ENCODE data around the gene GRID1. TPM values are rescaled to one million over a fixed set of nuclear protein-coding genes. Genes with fewer than 3 reads are reported as not detected.
"Not testable (repeated sequence)": the region's sequence is repeated elsewhere in the genome, so short reads cannot be mapped to it uniquely, and the experiment has no call there.

The GRID1 gene
- total RNA-seq, 2 experiments from 2014 or later, result not detected

DNA sequence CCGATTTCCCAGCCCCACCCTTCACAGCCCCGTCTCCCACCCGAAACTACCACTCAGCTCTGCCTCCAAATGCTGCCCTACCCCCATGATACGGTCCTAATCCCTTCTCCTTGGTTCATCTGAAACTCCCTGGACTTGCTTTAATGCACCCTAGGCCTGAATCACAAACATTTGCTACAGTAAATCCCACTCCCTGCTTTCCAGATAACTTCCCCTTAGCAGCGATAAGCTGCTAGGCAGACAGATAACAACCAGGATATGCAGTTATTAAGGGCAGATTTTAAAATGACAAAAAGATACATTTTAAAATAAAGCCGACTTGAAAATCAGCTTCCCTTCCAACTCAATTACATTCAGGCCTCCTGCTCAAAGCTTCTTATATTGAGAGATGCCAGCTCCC is 514.7 kb downstream of the GRID1 start:
- H3K9me3 Mint-ChIP-seq, result no peaks in the 10 kb centered on the region
- POLR2A ChIA-PET, result no interaction called here

DNA sequence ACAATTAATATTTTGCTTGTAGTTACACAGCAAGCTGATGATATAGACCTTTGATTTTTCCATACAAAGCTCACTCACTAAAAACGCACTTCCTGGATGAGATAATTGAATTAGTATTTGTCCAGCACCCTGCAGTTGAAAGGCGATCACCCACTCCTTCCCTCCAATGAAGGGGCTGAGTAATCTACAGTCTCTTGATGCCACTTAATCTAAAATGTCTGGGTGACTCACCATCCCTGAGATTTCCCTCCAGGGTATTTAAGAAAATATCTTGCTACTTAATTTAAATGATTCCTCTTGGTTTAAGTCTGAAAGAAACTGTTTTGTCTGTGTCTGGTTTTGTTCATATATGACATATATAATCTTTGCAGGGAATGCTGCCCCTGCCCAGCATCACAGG is 515.3 kb downstream of the GRID1 start:
- DNase-seq (no peak), ATAC-seq (ENCODE audit: low read depth) (no peak)
- H3K27me3 Mint-ChIP-seq, result no peaks in the 10 kb centered on the region
- H3K4me1 Mint-ChIP-seq, result no peaks in the 10 kb centered on the region
- POLR2A ChIA-PET, result no interaction called here
- no peaks in the 10 kb centered on the region for H3K36me3 Mint-ChIP-seq
- H3K9me3 Mint-ChIP-seq, result no peaks in the 10 kb centered on the region
- H3K27ac Mint-ChIP-seq, result no peak overlapping the region
- no peak overlapping the region for H3K4me3 Mint-ChIP-seq

More for the DNA sequence above, 514.7 kb downstream of the GRID1 start:
- no peak overlapping the region for H3K4me3 Mint-ChIP-seq
- ATAC-seq (ENCODE audit: low read depth), result no peak
- no peaks in the 10 kb centered on the region for H3K36me3 Mint-ChIP-seq
- H3K27ac Mint-ChIP-seq, result no peak overlapping the region
- no peaks in the 10 kb centered on the region for H3K4me1 Mint-ChIP-seq
- no peaks in the 10 kb centered on the region for H3K27me3 Mint-ChIP-seq
- no peak for DNase-seq

GRCh38 chr10:85850736-85851135 is 515.9 kb downstream of the GRID1 start:
- no peaks in the 10 kb centered on the region for H3K4me1 Mint-ChIP-seq
- POLR2A ChIA-PET, result no interaction called here
- DNase-seq (no peak), ATAC-seq (ENCODE audit: low read depth) (no peak)
- H3K9me3 Mint-ChIP-seq, result no peaks in the 10 kb centered on the region
- H3K4me3 Mint-ChIP-seq, result no peak overlapping the region
- no peak overlapping the region for H3K27ac Mint-ChIP-seq
- H3K27me3 Mint-ChIP-seq, result no peaks in the 10 kb centered on the region
- no peaks in the 10 kb centered on the region for H3K36me3 Mint-ChIP-seq

DNA sequence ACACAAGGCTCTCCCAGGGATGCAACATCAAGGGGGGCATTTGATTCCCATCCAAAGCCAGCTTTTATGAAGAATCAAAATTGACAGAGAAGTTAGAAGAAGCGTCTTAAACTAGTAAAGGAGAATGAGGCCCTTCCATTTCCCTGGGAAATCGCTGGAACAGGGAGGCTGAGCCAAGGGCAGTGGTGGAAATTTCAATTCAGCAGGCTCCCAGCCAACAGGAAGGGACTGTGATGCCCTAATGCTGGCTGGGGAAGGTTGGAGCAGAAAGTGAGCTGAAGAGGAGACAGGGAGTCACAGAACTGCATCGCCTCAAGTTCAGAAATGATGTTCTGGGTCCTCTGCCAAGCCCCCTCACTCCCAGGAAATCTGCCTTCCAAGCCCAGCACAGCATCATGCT is 517.3 kb downstream of the GRID1 start:
- no peaks in the 10 kb centered on the region for H3K9me3 Mint-ChIP-seq
- DNase-seq (no peak), ATAC-seq (ENCODE audit: low read depth) (no peak)
- POLR2A ChIA-PET, result no interaction called here
- no peaks in the 10 kb centered on the region for H3K27me3 Mint-ChIP-seq
- no peaks in the 10 kb centered on the region for H3K36me3 Mint-ChIP-seq
- no peak overlapping the region for H3K27ac Mint-ChIP-seq
- no peaks in the 10 kb centered on the region for H3K4me1 Mint-ChIP-seq
- H3K4me3 Mint-ChIP-seq, result no peak overlapping the region

DNA sequence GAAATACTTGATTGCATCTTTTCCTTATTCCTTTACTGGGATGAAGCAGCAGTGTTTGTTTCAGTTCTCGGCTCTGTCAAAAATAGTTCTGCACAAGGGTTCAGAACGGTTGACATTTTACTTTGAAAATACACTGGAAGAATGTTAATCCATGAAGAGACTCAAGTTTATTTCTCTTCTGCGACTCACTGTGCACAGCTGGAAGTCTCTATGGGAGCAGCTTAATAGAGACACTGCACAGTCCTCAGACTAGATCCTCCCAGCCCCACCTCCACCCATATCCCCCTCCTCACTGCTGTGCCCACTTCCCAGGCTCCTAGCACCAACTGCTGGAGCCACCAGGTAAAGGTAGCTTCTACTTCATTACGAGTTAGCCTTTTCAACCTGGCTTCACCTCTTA is 517.8 kb downstream of the GRID1 start:
- ATAC-seq (ENCODE audit: low read depth) (no peak), DNase-seq (no peak)
- no peak overlapping the region for H3K27ac Mint-ChIP-seq
- no peak overlapping the region for H3K4me3 Mint-ChIP-seq
- H3K36me3 Mint-ChIP-seq, result no peaks in the 10 kb centered on the region
- no peaks in the 10 kb centered on the region for H3K27me3 Mint-ChIP-seq
- POLR2A ChIA-PET, result no interaction called here
- H3K9me3 Mint-ChIP-seq, result no peaks in the 10 kb centered on the region
- no peaks in the 10 kb centered on the region for H3K4me1 Mint-ChIP-seq

GRCh38 chr10:85847085-85847484 is 519.5 kb downstream of the GRID1 start:
- H3K27me3 Mint-ChIP-seq, result no peaks in the 10 kb centered on the region
- DNase-seq (no peak), ATAC-seq (ENCODE audit: low read depth) (no peak)
- H3K9me3 Mint-ChIP-seq, result no peaks in the 10 kb centered on the region
- H3K36me3 Mint-ChIP-seq, result no peaks in the 10 kb centered on the region
- POLR2A ChIA-PET, result no interaction called here
- H3K4me1 Mint-ChIP-seq, result no peaks in the 10 kb centered on the region
- H3K4me3 Mint-ChIP-seq, result no peak overlapping the region
- H3K27ac Mint-ChIP-seq, result no peak overlapping the region

DNA sequence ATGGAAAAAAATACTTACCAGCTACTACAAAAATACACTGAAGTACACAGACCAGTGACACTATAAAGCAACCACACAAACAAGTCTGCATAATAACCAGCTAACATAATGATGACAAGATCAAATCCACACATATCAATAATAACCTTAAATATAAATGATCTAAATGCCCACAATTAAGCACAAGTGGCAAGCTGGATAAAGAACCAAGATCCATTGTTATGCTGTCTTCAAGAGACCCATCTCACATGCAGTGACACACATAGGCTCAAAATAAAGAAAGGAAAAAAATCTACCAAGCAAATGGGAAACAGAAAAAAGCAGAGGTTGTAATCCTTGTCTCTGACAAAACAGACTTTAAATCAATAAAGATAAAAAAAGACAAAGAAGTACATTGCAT is 527.9 kb downstream of the GRID1 start:
- H3K36me3 Mint-ChIP-seq; H3K27me3 Mint-ChIP-seq; POLR2A ChIA-PET; H3K27ac Mint-ChIP-seq; H3K4me3 Mint-ChIP-seq; H3K4me1 Mint-ChIP-seq; DNase-seq; H3K9me3 Mint-ChIP-seq; ATAC-seq (ENCODE audit: low read depth): not testable (repeated sequence)

GRCh38 chr10:85832988-85833387 is 533.6 kb downstream of the GRID1 start:
- H3K9me3 Mint-ChIP-seq, result peaks cover 6% of the 10 kb centered on the region
- ATAC-seq (ENCODE audit: low read depth) (no peak), DNase-seq (no peak)
- H3K4me1 Mint-ChIP-seq, result no peaks in the 10 kb centered on the region
- POLR2A ChIA-PET, result no interaction called here
- no peak overlapping the region for H3K4me3 Mint-ChIP-seq
- H3K27me3 Mint-ChIP-seq, result no peaks in the 10 kb centered on the region
- H3K27ac Mint-ChIP-seq, result no peak overlapping the region
- no peaks in the 10 kb centered on the region for H3K36me3 Mint-ChIP-seq

GRCh38 chr10:85831422-85831821 is 535.2 kb downstream of the GRID1 start:
- POLR2A ChIA-PET, result no interaction called here
- no peaks in the 10 kb centered on the region for H3K36me3 Mint-ChIP-seq
- ATAC-seq (ENCODE audit: low read depth) (no peak), DNase-seq (no peak)
- H3K4me3 Mint-ChIP-seq, result no peak overlapping the region
- no peaks in the 10 kb centered on the region for H3K27me3 Mint-ChIP-seq
- peaks cover 2% of the 10 kb centered on the region for H3K9me3 Mint-ChIP-seq
- H3K4me1 Mint-ChIP-seq, result no peaks in the 10 kb centered on the region
- H3K27ac Mint-ChIP-seq, result no peak overlapping the region

DNA sequence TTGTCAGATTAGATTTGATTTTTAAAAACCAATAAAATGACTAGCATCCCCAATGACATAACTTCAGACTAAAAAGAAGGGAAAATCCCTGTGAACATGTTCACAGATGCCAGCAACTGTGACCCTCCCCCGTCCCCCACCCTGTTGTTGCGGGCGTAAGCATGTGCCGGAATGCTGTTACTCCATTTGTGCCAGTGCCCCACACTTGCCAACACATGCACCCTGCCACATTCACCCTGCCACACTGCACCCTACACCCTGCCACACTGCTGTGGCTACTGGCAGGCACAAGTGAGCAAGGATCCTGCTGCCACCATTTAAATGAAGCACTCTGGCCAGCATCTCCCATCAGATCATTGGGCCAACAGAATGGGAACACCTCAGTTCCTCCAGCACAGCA is 540.2 kb downstream of the GRID1 start:
- Mint-ChIP-seq H3K9me3 (peaks cover 2% of the 10 kb centered on the region), H3K27ac (no peak overlapping the region), H3K4me1 (no peaks in the 10 kb centered on the region), H3K27me3 (no peaks in the 10 kb centered on the region), H3K4me3 (no peak overlapping the region), H3K36me3 (no peaks in the 10 kb centered on the region)
- ATAC-seq (ENCODE audit: low read depth), result no peak
- POLR2A ChIA-PET, result no interaction called here
- DNase-seq, result no peak

DNA sequence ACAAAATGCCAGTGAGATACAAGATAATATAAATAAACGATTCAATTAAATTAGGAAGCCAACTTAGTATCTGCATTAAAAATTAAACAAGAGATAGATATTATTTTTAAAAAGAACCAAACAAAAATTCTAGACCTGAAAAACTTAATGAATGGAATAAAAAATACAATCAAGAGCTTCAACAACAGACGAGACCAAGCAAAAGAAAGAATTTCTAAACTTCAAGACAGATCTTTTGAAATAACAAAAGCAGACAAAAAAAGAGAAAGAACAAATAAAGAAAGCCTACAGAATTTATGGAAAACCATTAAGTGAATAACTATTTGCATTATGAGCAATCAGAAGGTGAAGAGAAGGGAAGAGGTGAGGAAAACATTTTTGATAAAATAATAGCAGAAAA is 555.2 kb downstream of the GRID1 start:
- Mint-ChIP-seq H3K27me3 (no peaks in the 10 kb centered on the region), H3K36me3 (no peaks in the 10 kb centered on the region), H3K4me1 (no peaks in the 10 kb centered on the region), H3K27ac (no peak overlapping the region), H3K4me3 (no peak overlapping the region), H3K9me3 (peaks cover 11% of the 10 kb centered on the region)
- POLR2A ChIA-PET, result no interaction called here
- ATAC-seq (ENCODE audit: low read depth) (no peak), DNase-seq (no peak)

GRCh38 chr10:85810674-85811073 is 555.9 kb downstream of the GRID1 start:
- H3K9me3 Mint-ChIP-seq, result peaks cover 11% of the 10 kb centered on the region
- H3K27me3 Mint-ChIP-seq, result no peaks in the 10 kb centered on the region
- H3K36me3 Mint-ChIP-seq, result no peaks in the 10 kb centered on the region
- ATAC-seq (ENCODE audit: low read depth) (no peak), DNase-seq (no peak)
- POLR2A ChIA-PET, result no interaction called here
- no peak overlapping the region for H3K27ac Mint-ChIP-seq
- no peaks in the 10 kb centered on the region for H3K4me1 Mint-ChIP-seq
- no peak overlapping the region for H3K4me3 Mint-ChIP-seq

GRCh38 chr10:85795460-85795859 is 571.1 kb downstream of the GRID1 start:
- Mint-ChIP-seq H3K4me1 (no peaks in the 10 kb centered on the region), H3K36me3 (no peaks in the 10 kb centered on the region), H3K4me3 (no peak overlapping the region), H3K27me3 (no peaks in the 10 kb centered on the region), H3K9me3 (no peaks in the 10 kb centered on the region), H3K27ac (no peak overlapping the region)
- no peak for ATAC-seq (ENCODE audit: low read depth)
- POLR2A ChIA-PET, result no interaction called here
- no peak for DNase-seq

GRCh38 chr10:85794553-85794952 is 572.0 kb downstream of the GRID1 start:
- DNase-seq (no peak), ATAC-seq (ENCODE audit: low read depth) (no peak)
- POLR2A ChIA-PET, result no interaction called here
- no peaks in the 10 kb centered on the region for H3K4me1 Mint-ChIP-seq
- no peaks in the 10 kb centered on the region for H3K36me3 Mint-ChIP-seq
- no peaks in the 10 kb centered on the region for H3K9me3 Mint-ChIP-seq
- no peaks in the 10 kb centered on the region for H3K27me3 Mint-ChIP-seq
- H3K4me3 Mint-ChIP-seq, result no peak overlapping the region
- no peak overlapping the region for H3K27ac Mint-ChIP-seq

DNA sequence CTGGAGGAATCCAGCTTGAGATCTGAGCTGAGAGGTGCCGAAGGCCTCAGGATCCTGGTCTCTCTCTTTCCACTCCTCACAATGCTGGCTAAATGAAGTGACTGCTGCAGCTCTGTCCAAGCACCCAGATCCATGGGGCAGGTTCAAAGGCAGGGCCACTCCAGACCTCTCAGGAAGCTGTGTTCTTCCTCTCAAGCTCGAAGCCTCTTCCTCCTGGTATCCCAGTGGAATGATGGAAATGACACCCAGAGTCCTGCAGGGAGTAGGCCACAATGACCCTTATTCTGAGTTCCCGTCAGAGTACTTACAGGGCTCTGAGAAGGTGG is 574.1 kb downstream of the GRID1 start:
- Mint-ChIP-seq H3K27me3 (no peaks in the 10 kb centered on the region), H3K4me3 (no peak overlapping the region), H3K9me3 (no peaks in the 10 kb centered on the region), H3K36me3 (no peaks in the 10 kb centered on the region), H3K27ac (no peak overlapping the region), H3K4me1 (no peaks in the 10 kb centered on the region)
- POLR2A ChIA-PET, result no interaction called here
- no peak for DNase-seq
- no peak for ATAC-seq (ENCODE audit: low read depth)

Measured in activated naive CD8-positive, alpha-beta T cell treated with anti-CD3 and anti-CD28 coated beads, Interleukin-2, amount 10 ng/mL, durations not matched to agents 7 days and 5 days (primary cell).